OCI-LY1 (cell line): ENCODE measurements around the gene ECPAS.

Source experiments
- CTCF ChIP-seq: fragments of 200-600 bp; sonication (generic), shearing (Covaris generic); IDR thresholded peaks from 2 replicates; pipeline ENCODE4 v1.5.1; 2017; ENCODE audit warnings: mild to moderate bottlenecking, antibody characterized with exemption, low read length, moderate library complexity, mixed read lengths
- EZH2 ChIP-seq: fragments of 200-600 bp; sonication (generic), shearing (Covaris generic); IDR thresholded peaks from 2 replicates; pipeline ENCODE4 v1.8.0; 2017; ENCODE audit warnings: borderline replicate concordance, mixed run types, mild to moderate bottlenecking, antibody characterized with exemption, low read length, moderate library complexity, mixed read lengths

- TF ChIP-seq EZH2 (no peak), CTCF (no peak)
These were observed 83.7 kb downstream of the ECPAS start for GRCh38 chr9:111400564-111400898.
